Spleen (tissue), 13 donors: ENCODE results near the gene CCL4. TPM values are rescaled to one million over a fixed set of nuclear protein-coding genes. Genes with fewer than 3 reads are reported as not detected.
"Not testable (repeated sequence)": the region's sequence is repeated elsewhere in the genome, so short reads cannot be mapped to it uniquely, and the experiment has no call there.

Experiments used
- DNase-seq: peaks from one replicate; pipeline ENCODE4 v3.0.0-alpha.2; 2020
- H3K27ac ChIP-seq, 8 donors: fragments of 200-600 bp; sonication (generic) in 7 of 8; 1 replicate in 4 of 8; 2 replicates in 4 of 8; pipeline versions ENCODE4 v1.5.0 to v1.8.0; 2016 to 2021; ENCODE audit warnings: inconsistent platforms in 4 of 8, mild to moderate bottlenecking in 4 of 8, moderate library complexity in 1 of 8
- H3K27me3 ChIP-seq, 7 donors: fragments of 200-600 bp; sonication (generic) in 6 of 7; replicated peaks in 1 of 7; 1 replicate in 4 of 7; 2 replicates in 3 of 7; pipeline versions ENCODE4 v1.5.0 to v1.8.0; 2016 to 2021; ENCODE audit warnings: inconsistent platforms in 3 of 7, mild to moderate bottlenecking in 1 of 7
- H3K36me3 ChIP-seq, 6 donors: fragments of 200-600 bp; sonication (generic) in 5 of 6; 1 replicate in 4 of 6; 2 replicates in 2 of 6; pipeline versions ENCODE4 v1.5.0 to v1.8.0; 2016 to 2021; ENCODE audit warnings: inconsistent platforms in 2 of 6
- H3K4me1 ChIP-seq, 6 donors: fragments of 200-600 bp; sonication (generic) in 5 of 6; 1 replicate in 3 of 6; 2 replicates in 3 of 6; pipeline versions ENCODE4 v1.5.0 to v1.8.0; 2016 to 2021; ENCODE audit warnings: inconsistent platforms in 3 of 6
- H3K4me3 ChIP-seq, 8 donors: fragments of 200-600 bp; sonication (generic) in 7 of 8; 1 replicate in 4 of 8; 2 replicates in 4 of 8; pipeline versions ENCODE4 v1.5.0 to v1.8.0; 2016 to 2021; ENCODE audit warnings: inconsistent platforms in 4 of 8, mild to moderate bottlenecking in 4 of 8, moderate library complexity in 2 of 8
- H3K9me3 ChIP-seq, 8 donors: fragments of 200-600 bp; sonication (generic) in 7 of 8; 1 replicate in 4 of 8; 2 replicates in 4 of 8; pipeline versions ENCODE4 v1.5.0 to v1.8.0; 2016 to 2021; ENCODE audit warnings: inconsistent platforms in 4 of 8
- POLR2A ChIP-seq, 3 donors: fragments of 450-650 bp; IDR thresholded peaks; one replicate each; pipeline ENCODE4 v1.5.1; 2017; ENCODE audit warnings: antibody characterized with exemption in 3 of 3, mild to moderate bottlenecking in 1 of 3
- POLR2AphosphoS5 ChIP-seq, 3 donors: sonication (generic); formaldehyde crosslinking; IDR thresholded peaks; one replicate each; pipeline ENCODE4 v1.5.1; 2017; ENCODE audit warnings: antibody characterized with exemption in 3 of 3
- WGBS, 5 donors: extraction: QIAGEN DNeasy Blood & Tissue Kit in 3 of 5; methylation state at CpG; one replicate each; pipeline versions ENCODE4 v1.1.5 to v1.1.7; 2013 to 2018; 5-methylcytosine and 5-hydroxymethylcytosine counted together
- intact Hi-C: fragments of 100-400 bp; cut with DNase I; formaldehyde crosslinking; loops from one replicate; pipeline ENCODE4 v1.15.0; 2023; ENCODE audit warnings: low total_unique reads
- long read RNA-seq, 2 donors: transcript quantifications; one replicate each; lab custom pipeline, GENCODE V29; 2026
- polyA plus RNA-seq, 3 donors: library from polyadenylated mRNA; stranded (reverse); fragments of 200-250 nt; gene quantifications; one replicate each; pipeline ENCODE4 v1.2.1, GENCODE V29; 2013
- total RNA-seq, 7 donors: library from RNA; depleted of rRNA in 3 of 7; stranded (reverse); fragments of >200 nt in 3 of 7; fragmentation: NEBNext Ultra II Directional in 4 of 7; extraction: Animal tissue kit (Norgen Biotek cat#: 25700) in 4 of 7; gene quantifications; one replicate each; pipeline versions ENCODE4 v1.1.0 to v1.2.1, GENCODE V29; 2016 to 2021
- TF ChIP-seq, protein P1 (sequence below), 11 experiments: fragments of 200-600 bp in 7 of 11; fragments of 450-650 bp in 4 of 11; sonication (generic) in 4 of 11; IDR thresholded peaks in 8 of 11; conservative IDR thresholded peaks in 3 of 11; 1 replicate in 7 of 11; 2 replicates in 4 of 11; pipeline versions ENCODE4 v1.4.0 to v1.8.0; 2016 to 2021; ENCODE audit warnings: antibody characterized with exemption in 11 of 11, inconsistent platforms in 4 of 11, mild to moderate bottlenecking in 1 of 11
- donor health status: healthy with polysubstance abuse.
- donor health status: DM: no; HTN: no; CAD: no; lungs with moderate emphysema.
- donor health status: DM: no; HTN: no; CAD: no.
- donor health status: Bipolar disorder and iron deficiency.
- donor health status: healthy.
- donor health status: DM: no; HTN: no; CAD: no.
- donor health status: DM: yes; HTN: yes; CAD: no.

CCL4 gene
- 10 to 100 TPM; 23.5 to 81.0 (median 33.8) TPM for total RNA-seq
- polyA plus RNA-seq: 10 to 100 TPM; 10.1 to 32.9 (median 15.8) TPM
- long read RNA-seq, donor 1, transcript CCL4-202 (3 exons, 904 nt): major isoform, 7 of 14 reads
- long read RNA-seq, donor 1, partial matches to known transcripts: 0 of 14 reads
- long read RNA-seq, donor 1, other reads (novel, unspliced or antisense): 0 of 14 reads
- long read RNA-seq, donor 2, transcript CCL4-202 (3 exons, 904 nt): major isoform, 5 of 8 reads
- long read RNA-seq, donor 2, partial matches to known transcripts: 0 of 8 reads
- long read RNA-seq, donor 2, other reads (novel, unspliced or antisense): 0 of 8 reads

DNA sequence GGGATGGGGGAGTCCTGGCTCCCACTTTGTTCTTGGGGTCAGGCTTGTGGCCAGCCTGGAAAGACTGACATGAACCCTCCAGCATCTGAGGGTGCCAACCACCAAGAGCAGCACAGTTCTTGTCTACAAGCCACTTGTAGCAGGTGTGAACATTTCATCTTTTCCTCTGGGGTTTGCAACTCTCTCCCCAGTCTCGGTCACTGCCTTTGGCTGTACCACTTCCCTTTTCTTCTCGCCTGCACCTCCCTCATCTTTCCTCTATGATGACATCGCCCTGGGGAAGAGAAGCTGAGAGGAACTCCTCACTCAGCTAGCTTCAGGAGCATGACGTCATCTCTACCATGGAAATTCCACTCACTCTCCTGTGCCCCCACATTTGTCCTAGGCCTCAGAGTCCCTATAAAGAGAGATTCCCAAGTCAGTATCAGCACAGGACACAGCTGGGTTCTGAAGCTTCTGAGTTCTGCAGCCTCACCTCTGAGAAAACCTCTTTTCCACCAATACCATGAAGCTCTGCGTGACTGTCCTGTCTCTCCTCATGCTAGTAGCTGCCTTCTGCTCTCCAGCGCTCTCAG lies at the start of gene CCL4:
Gene CCL4, plus strand, starts transcription at position 427 of the 575 bp plus-strand sequence. Its CDS starts 79 bp downstream, at position 506.
- peak in 2 of 3 donors; percentile 43 to 82 for TF ChIP-seq POLR2AphosphoS5 (IDR thresholded peaks at IDR 0.05)
- TF ChIP-seq, protein P1, sequence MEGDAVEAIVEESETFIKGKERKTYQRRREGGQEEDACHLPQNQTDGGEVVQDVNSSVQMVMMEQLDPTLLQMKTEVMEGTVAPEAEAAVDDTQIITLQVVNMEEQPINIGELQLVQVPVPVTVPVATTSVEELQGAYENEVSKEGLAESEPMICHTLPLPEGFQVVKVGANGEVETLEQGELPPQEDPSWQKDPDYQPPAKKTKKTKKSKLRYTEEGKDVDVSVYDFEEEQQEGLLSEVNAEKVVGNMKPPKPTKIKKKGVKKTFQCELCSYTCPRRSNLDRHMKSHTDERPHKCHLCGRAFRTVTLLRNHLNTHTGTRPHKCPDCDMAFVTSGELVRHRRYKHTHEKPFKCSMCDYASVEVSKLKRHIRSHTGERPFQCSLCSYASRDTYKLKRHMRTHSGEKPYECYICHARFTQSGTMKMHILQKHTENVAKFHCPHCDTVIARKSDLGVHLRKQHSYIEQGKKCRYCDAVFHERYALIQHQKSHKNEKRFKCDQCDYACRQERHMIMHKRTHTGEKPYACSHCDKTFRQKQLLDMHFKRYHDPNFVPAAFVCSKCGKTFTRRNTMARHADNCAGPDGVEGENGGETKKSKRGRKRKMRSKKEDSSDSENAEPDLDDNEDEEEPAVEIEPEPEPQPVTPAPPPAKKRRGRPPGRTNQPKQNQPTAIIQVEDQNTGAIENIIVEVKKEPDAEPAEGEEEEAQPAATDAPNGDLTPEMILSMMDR (IDR thresholded peaks at IDR 0.05 in 8 of 11, conservative IDR thresholded peaks at IDR 0.05 in 3 of 11): peak in 1 of 11 experiments; percentile 19
- WGBS, 5 donors: 25 to 38% (median 30%) methylated on average over 6 of the region's 6 CpGs
- intact Hi-C loops, H3K27me3 ChIP-seq, H3K9me3 ChIP-seq, H3K36me3 ChIP-seq: not testable (repeated sequence)
- Histone ChIP-seq H3K27ac (peak within 1 kb of the TSS in 6 of 8 donors; percentile 38 to 86 (median 71)), H3K4me1 (peaks cover 0 to 72% (median 46%) of the 10 kb centered on the region in 6 donors), H3K4me3 (peak within 1 kb of the TSS in 7 of 8 donors; percentile 13 to 64 (median 30))
- DNase-seq: peak; percentile 83

DNA sequence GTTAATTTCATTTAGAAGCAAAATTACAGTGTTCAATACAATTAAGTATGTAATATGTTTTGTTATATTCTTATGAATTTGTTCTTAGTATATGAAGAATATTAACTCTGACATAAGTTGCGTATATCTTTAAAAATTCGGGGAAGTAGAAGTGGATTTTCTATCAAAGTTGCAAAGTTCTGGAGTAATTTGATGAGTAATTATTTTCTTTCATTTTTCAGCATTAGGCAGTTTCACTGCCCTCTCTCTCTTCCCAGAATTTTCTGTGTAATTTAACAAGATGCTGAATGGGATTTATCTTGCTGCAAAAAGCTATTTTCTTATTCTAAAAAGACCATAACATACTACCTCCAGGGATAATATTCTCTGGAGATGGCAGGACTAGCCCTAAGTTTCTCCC lies 48.5 kb upstream of the CCL4 start:
- H3K4me1 ChIP-seq: no peaks in the 10 kb centered on the region
- no peak for TF ChIP-seq POLR2A (IDR thresholded peaks at IDR 0.05)
- TF ChIP-seq POLR2AphosphoS5 (IDR thresholded peaks at IDR 0.05): no peak
- TF ChIP-seq, protein P1 (IDR thresholded peaks at IDR 0.05 in 8 of 11, conservative IDR thresholded peaks at IDR 0.05 in 3 of 11): no peak
- H3K27me3 ChIP-seq: no peaks in the 10 kb centered on the region
- no peak overlapping the region for H3K27ac ChIP-seq
- DNase-seq: no peak
- peaks cover 0 to 23% (median 17%) of the 10 kb centered on the region in 8 donors for H3K9me3 ChIP-seq
- intact Hi-C loops: no loop called here
- WGBS, 5 donors: 80 to 93% (median 85%) methylated on average over 2 of the region's 2 CpGs
- H3K36me3 ChIP-seq: no peaks in the 10 kb centered on the region
- no peak overlapping the region for H3K4me3 ChIP-seq

DNA sequence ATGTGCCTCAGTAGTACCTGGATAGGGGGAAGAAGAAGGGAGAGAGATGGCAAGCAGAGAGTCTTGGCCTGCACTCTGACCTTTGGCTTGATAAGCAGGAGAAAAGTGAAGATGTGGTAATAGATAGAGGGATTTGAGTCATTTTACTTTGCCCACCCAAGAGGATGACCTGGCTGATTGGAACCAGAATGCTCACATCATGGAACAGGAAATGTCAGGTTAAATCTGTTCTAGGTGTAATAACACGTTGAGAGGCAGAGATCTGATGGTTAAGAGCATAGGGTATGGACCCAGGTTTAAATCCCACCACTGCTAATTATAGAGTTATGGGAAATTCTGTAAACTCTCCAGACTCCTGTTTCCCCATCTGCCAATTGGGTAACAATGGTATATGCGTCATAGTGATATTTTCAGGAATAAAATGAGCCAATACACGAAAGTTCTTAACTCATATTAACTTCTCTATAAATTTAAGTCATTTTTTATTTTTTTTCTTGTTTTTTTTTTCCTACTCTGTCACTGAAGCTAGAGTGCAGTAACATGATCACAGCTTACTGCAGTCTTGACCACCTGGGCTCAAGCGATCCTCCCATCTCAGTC lies 47.6 kb upstream of the CCL4 start:
- H3K9me3 ChIP-seq: peaks cover 0 to 16% (median 10%) of the 10 kb centered on the region in 8 donors
- H3K4me3 ChIP-seq: no peak overlapping the region
- H3K36me3 ChIP-seq: no peaks in the 10 kb centered on the region
- DNase-seq: no peak
- no peak overlapping the region for H3K27ac ChIP-seq
- H3K4me1 ChIP-seq: no peaks in the 10 kb centered on the region
- intact Hi-C loops: no loop called here
- 71 to 84% (median 81%) methylated on average over 4 of the region's 4 CpGs for WGBS, 5 donors
- H3K27me3 ChIP-seq: no peaks in the 10 kb centered on the region
- TF ChIP-seq POLR2AphosphoS5 (IDR thresholded peaks at IDR 0.05): no peak
- TF ChIP-seq POLR2A (IDR thresholded peaks at IDR 0.05): no peak
- TF ChIP-seq, protein P1 (IDR thresholded peaks at IDR 0.05 in 8 of 11, conservative IDR thresholded peaks at IDR 0.05 in 3 of 11): no peak

DNA sequence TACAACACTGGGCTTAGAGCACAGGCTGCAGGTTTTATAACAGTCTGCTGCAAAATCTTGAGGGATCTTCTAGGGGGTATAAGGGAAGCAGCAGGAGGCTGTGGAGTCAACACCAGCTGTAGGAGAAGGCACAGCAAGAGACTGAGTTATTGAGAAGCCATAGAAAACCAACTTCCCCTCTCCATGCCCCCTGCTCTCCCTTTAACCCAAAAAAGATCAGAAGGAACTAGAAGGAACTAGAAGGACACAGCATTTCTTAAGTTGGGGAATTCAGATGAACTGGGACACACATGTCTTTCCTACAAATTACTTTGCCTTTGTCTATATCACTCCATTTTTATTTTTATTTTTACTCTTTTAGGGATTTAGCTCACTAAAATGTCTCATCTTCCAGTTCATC lies 45.7 kb upstream of the CCL4 start:
- H3K4me1 ChIP-seq: no peaks in the 10 kb centered on the region
- TF ChIP-seq, protein P1 (IDR thresholded peaks at IDR 0.05 in 8 of 11, conservative IDR thresholded peaks at IDR 0.05 in 3 of 11): no peak
- no peaks in the 10 kb centered on the region for H3K9me3 ChIP-seq
- H3K27me3 ChIP-seq: no peaks in the 10 kb centered on the region
- no peak for DNase-seq
- H3K36me3 ChIP-seq: no peaks in the 10 kb centered on the region
- no peak overlapping the region for H3K27ac ChIP-seq
- intact Hi-C loops: no loop called here
- no peak overlapping the region for H3K4me3 ChIP-seq
